H1 (cell line): Measurements from ENCODE around the gene ZNF211. TPM values are rescaled to one million over a fixed set of nuclear protein-coding genes. Genes with fewer than 3 reads are reported as not detected.

Source experiments
- CHD1 ChIP-seq: IDR thresholded peaks from 2 replicates; pipeline ENCODE4 v1.6.1; 2012; ENCODE audit warnings: low read depth, low read length, improper control_type of control experiment
- CTCF ChIP-seq, 3 experiments: IDR thresholded peaks; 1 replicate in 2 of 3; 2 replicates in 1 of 3; pipeline versions ENCODE4 v1.5.1 to v1.6.1; 2011; ENCODE audit warnings: low read length in 3 of 3, mild to moderate bottlenecking in 3 of 3, inconsistent platforms in 2 of 3, low read depth in 1 of 3, moderate library complexity in 1 of 3; ENCODE audit not compliant: insufficient read depth in 1 of 3; ENCODE audit errors: control extremely low read depth in 1 of 3
- EGR1 ChIP-seq: IDR thresholded peaks from 2 replicates; pipeline ENCODE4 v1.6.1; 2011; ENCODE audit warnings: low read depth, low read length, borderline replicate concordance
- NRF1 ChIP-seq: IDR thresholded peaks from 2 replicates; pipeline ENCODE4 v1.6.1; 2011; ENCODE audit warnings: mild to moderate bottlenecking, low read depth, low read length, improper control_type of control experiment
- polyA plus RNA-seq, 7 experiments: library from polyadenylated mRNA; depleted of rRNA in 3 of 7; stranded (reverse) in 5 of 7; unstranded in 2 of 7; fragments of >200 nt in 5 of 7; fragments of 200-250 nt in 2 of 7; gene quantifications; 1 replicate in 5 of 7; 2 replicates in 1 of 7; 4 replicates in 1 of 7; pipeline versions ENCODE4 v1.2.1 to v1.2.3, GENCODE V29; 2011 to 2013; ENCODE audit warnings: missing spikeins in 2 of 7, mixed read lengths in 2 of 7
- total RNA-seq: library from RNA; stranded (reverse); fragmentation: NEBNext Ultra II Directional; extraction: Animal tissue kit (Norgen Biotek cat#: 25700); gene quantifications from 2 replicates; pipeline ENCODE4 v1.2.1, GENCODE V29; 2021

ZNF211 gene
- total and polyA plus RNA-seq, 2 of the 8 experiments (the other 6 are each of a cell fraction or from before 2014, with no cell fraction given) = 7.5 to 15.7 TPM

GRCh38 chr19:57599761-57600383, 33.1 kb upstream of the ZNF211 start, which contains the start of gene ZNF530 (continued):
- TF ChIP-seq CTCF (IDR thresholded peaks at IDR 0.05; ENCODE audit: control extremely low read depth in 1 of 3, insufficient read depth in 1 of 3, low read depth in 1 of 3, low read length in 3 of 3) (no peak), EGR1 (no peak), CHD1 (no peak), NRF1 (no peak)
